Gastrocnemius medialis (tissue), 4 donors: ENCODE data around the gene BOD1L2. TPM values are rescaled to one million over a fixed set of nuclear protein-coding genes. Genes with fewer than 3 reads are reported as not detected.

ENCODE experiments used
- ATAC-seq, 2 donors: fragments of 150-250 bp; one replicate each; pipeline ENCODE4 v1.9.1; 2016
- DNase-seq, 2 donors: peaks; one replicate each; pipeline ENCODE4 v3.0.0-alpha.2; 2019
- H3K27ac ChIP-seq, 4 donors: fragments of 200-600 bp; sonication (generic); 1 replicate in 1 of 4; 2 replicates in 3 of 4; pipeline ENCODE4 v1.5.1; 2016 to 2018; ENCODE audit warnings: mild to moderate bottlenecking in 2 of 4, moderate library complexity in 1 of 4
- H3K27me3 ChIP-seq, 3 donors: fragments of 200-600 bp; sonication (generic) in 2 of 3; 1 replicate in 1 of 3; 2 replicates in 2 of 3; pipeline versions ENCODE4 v1.5.1 to v1.6.0; 2016 to 2019; ENCODE audit warnings: mild to moderate bottlenecking in 1 of 3, moderate library complexity in 1 of 3
- H3K36me3 ChIP-seq, 2 donors: fragments of 200-600 bp; sonication (generic) in 1 of 2; one replicate each; pipeline ENCODE4 v1.5.1; 2017 to 2018
- H3K4me1 ChIP-seq, 2 donors: fragments of 200-600 bp; sonication (generic) in 1 of 2; one replicate each; pipeline ENCODE4 v1.5.1; 2016 to 2017; ENCODE audit warnings: mild to moderate bottlenecking in 2 of 2
- H3K4me3 ChIP-seq, 4 donors: fragments of 200-600 bp; sonication (generic) in 3 of 4; 1 replicate in 1 of 4; 2 replicates in 3 of 4; pipeline ENCODE4 v1.5.1; 2016 to 2019; ENCODE audit warnings: mild to moderate bottlenecking in 2 of 4
- H3K9me3 ChIP-seq, 3 donors: fragments of 200-600 bp; sonication (generic) in 2 of 3; 1 replicate in 1 of 3; 2 replicates in 2 of 3; pipeline ENCODE4 v1.5.1; 2016 to 2019
- CTCF ChIP-seq, 5 experiments: fragments of 450-650 bp in 3 of 5; fragments of 200-600 bp in 2 of 5; sonication (generic) in 2 of 5; IDR thresholded peaks in 4 of 5; conservative IDR thresholded peaks in 1 of 5; 1 replicate in 4 of 5; 2 replicates in 1 of 5; pipeline ENCODE4 v1.5.1; 2016 to 2019; ENCODE audit warnings: antibody characterized with exemption in 5 of 5, mild to moderate bottlenecking in 3 of 5, moderate library complexity in 3 of 5
- POLR2A ChIP-seq, 2 donors: fragments of 450-650 bp; IDR thresholded peaks; one replicate each; pipeline ENCODE4 v1.6.1; 2017; ENCODE audit warnings: antibody characterized with exemption in 2 of 2, mild to moderate bottlenecking in 2 of 2, moderate library complexity in 2 of 2
- in situ Hi-C, 4 donors: fragments of 200-750 bp; cut with MboI; loops; one replicate each; pipeline versions ENCODE4 v1.15.0 to v1.8.0; 2017; ENCODE audit warnings: low sequenced_read_pairs in 4 of 4
- intact Hi-C: fragments of 100-400 bp; cut with DNase I; formaldehyde crosslinking; loops from one replicate; pipeline ENCODE4 v1.15.1; 2023; ENCODE audit warnings: low total_unique reads
- total RNA-seq, 4 donors: library from RNA; depleted of rRNA; stranded (reverse); fragments of >200 nt; gene quantifications; one replicate each; pipeline versions ENCODE4 v1.1.0 to v1.2.3, GENCODE V29; 2016

BOD1L2 gene
- total RNA-seq, 4 donors from 2014 or later = not detected

GRCh38 chr18:57150828-57151227, 3.9 kb downstream of the BOD1L2 start:
- H3K4me3 ChIP-seq = no peak overlapping the region
- no peaks in the 10 kb centered on the region for H3K9me3 ChIP-seq
- no peaks in the 10 kb centered on the region for H3K4me1 ChIP-seq
- no peak for ATAC-seq
- H3K27me3 ChIP-seq = peaks cover 0 to 3% (median 0%) of the 10 kb centered on the region in 3 donors
- in situ Hi-C loops = no loop called here
- TF ChIP-seq CTCF (IDR thresholded peaks at IDR 0.05 in 4 of 5, conservative IDR thresholded peaks at IDR 0.05 in 1 of 5) (no peak), POLR2A (IDR thresholded peaks at IDR 0.05) (no peak)
- intact Hi-C loops = no loop called here
- H3K27ac ChIP-seq = no peak overlapping the region
- DNase-seq = no peak
- no peaks in the 10 kb centered on the region for H3K36me3 ChIP-seq

GRCh38 chr18:57154191-57154830, 7.4 kb downstream of the BOD1L2 start:
- Histone ChIP-seq H3K9me3 (no peaks in the 10 kb centered on the region), H3K36me3 (no peaks in the 10 kb centered on the region), H3K4me3 (no peak overlapping the region), H3K27me3 (peaks cover 0 to 3% (median 0%) of the 10 kb centered on the region in 3 donors), H3K27ac (no peak overlapping the region), H3K4me1 (no peaks in the 10 kb centered on the region)
- in situ Hi-C loops (no loop called here), intact Hi-C loops (no loop called here)
- DNase-seq (no peak), ATAC-seq (no peak)
- TF ChIP-seq POLR2A (IDR thresholded peaks at IDR 0.05) (no peak), CTCF (IDR thresholded peaks at IDR 0.05 in 4 of 5, conservative IDR thresholded peaks at IDR 0.05 in 1 of 5) (no peak)

- Histone ChIP-seq H3K36me3 (no peaks in the 10 kb centered on the region), H3K27ac (no peak overlapping the region), H3K4me3 (no peak overlapping the region), H3K4me1 (no peaks in the 10 kb centered on the region), H3K9me3 (no peaks in the 10 kb centered on the region), H3K27me3 (no peaks in the 10 kb centered on the region)
- in situ Hi-C loops = no loop called here
- TF ChIP-seq POLR2A (IDR thresholded peaks at IDR 0.05) (no peak), CTCF (IDR thresholded peaks at IDR 0.05 in 4 of 5, conservative IDR thresholded peaks at IDR 0.05 in 1 of 5) (no peak)
- intact Hi-C loops = no loop called here
- ATAC-seq (no peak), DNase-seq (no peak)
Observed at GRCh38 chr18:57164401-57164800, 17.5 kb downstream of the BOD1L2 start.

GRCh38 chr18:57167617-57168308, 20.9 kb downstream of the BOD1L2 start:
- in situ Hi-C loops (no loop called here), intact Hi-C loops (no loop called here)
- no peak for TF ChIP-seq CTCF (IDR thresholded peaks at IDR 0.05 in 4 of 5, conservative IDR thresholded peaks at IDR 0.05 in 1 of 5)
- H3K4me3 ChIP-seq = no peak overlapping the region
- H3K4me1 ChIP-seq = no peaks in the 10 kb centered on the region
- H3K27ac ChIP-seq = no peak overlapping the region
- H3K27me3 ChIP-seq = no peaks in the 10 kb centered on the region
- no peak for DNase-seq
- no peaks in the 10 kb centered on the region for H3K9me3 ChIP-seq
- no peaks in the 10 kb centered on the region for H3K36me3 ChIP-seq
- no peak for ATAC-seq
